AG09309 (cell line): Measurements from ENCODE around the gene RNF10.

ENCODE experiments used
- DNase-seq: peaks from one replicate; pipeline ENCODE4 v3.0.0-alpha.2; 2010; ENCODE audit warnings: low read depth
- H3K4me3 ChIP-seq: 2 replicates; pipeline ENCODE4 v1.5.1; 2011; ENCODE audit warnings: mild to moderate bottlenecking, low read depth, low read length, moderate library complexity; ENCODE audit not compliant: control insufficient read depth
- TF ChIP-seq, protein P1 (sequence below): IDR thresholded peaks from 2 replicates; pipeline ENCODE4 v1.5.1; 2011; ENCODE audit warnings: mild to moderate bottlenecking, low read depth, low read length, inconsistent platforms; ENCODE audit not compliant: insufficient read depth, control insufficient read depth; ENCODE audit errors: missing control alignments

RNF10 gene

GRCh38 chr12:120538281-120539156, 4.4 kb downstream of the RNF10 start:
- no peak overlapping the region for H3K4me3 ChIP-seq
- DNase-seq: peak; percentile 40
- TF ChIP-seq, protein P1, sequence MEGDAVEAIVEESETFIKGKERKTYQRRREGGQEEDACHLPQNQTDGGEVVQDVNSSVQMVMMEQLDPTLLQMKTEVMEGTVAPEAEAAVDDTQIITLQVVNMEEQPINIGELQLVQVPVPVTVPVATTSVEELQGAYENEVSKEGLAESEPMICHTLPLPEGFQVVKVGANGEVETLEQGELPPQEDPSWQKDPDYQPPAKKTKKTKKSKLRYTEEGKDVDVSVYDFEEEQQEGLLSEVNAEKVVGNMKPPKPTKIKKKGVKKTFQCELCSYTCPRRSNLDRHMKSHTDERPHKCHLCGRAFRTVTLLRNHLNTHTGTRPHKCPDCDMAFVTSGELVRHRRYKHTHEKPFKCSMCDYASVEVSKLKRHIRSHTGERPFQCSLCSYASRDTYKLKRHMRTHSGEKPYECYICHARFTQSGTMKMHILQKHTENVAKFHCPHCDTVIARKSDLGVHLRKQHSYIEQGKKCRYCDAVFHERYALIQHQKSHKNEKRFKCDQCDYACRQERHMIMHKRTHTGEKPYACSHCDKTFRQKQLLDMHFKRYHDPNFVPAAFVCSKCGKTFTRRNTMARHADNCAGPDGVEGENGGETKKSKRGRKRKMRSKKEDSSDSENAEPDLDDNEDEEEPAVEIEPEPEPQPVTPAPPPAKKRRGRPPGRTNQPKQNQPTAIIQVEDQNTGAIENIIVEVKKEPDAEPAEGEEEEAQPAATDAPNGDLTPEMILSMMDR: no peak

DNA sequence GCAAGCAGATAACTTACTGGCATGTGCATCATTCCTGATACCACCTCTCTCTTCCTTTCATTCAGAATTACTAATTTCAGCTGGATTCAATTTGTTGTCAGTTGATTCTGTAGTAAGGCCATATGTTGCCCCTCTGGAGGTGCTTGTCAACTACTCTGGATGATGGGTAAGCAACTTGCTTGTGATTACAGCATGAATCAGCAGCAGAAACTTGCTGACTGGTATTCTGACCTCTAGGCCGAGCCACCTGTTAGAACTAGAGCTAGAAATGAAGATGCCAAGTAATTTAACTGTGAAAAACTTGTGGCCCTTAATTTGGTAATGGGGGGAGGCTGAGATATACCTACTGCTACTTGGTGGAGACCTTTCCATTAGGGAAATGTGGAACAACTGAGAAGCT, 5.1 kb downstream of the RNF10 start:
- TF ChIP-seq, protein P1: no peak
- DNase-seq: no peak

GRCh38 chr12:120540445-120540844, 6.3 kb downstream of the RNF10 start:
- DNase-seq: peak; percentile 63
- H3K4me3 ChIP-seq: no peak overlapping the region
- TF ChIP-seq, protein P1: no peak

More for the DNA sequence above, 5.1 kb downstream of the RNF10 start:
- no peak overlapping the region for H3K4me3 ChIP-seq

DNA sequence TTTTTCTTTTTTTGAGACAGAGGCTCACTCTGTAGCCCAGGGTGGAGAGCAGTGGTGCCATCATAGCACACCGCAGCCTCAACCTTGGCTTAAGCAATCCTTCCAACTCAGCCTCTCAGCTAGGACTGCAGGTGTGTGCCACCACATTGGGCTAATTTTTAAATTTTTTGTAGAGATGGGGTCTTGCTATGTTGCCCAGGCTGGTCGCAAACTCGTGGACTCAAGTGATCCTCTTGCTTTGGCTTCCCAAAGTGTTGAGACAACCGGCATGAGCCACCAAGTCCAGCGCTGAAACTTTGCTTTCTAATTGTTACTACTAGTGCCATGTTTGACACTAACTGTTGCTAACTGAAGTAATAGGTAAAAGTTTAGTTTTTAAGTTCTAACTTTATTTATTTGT, 8.0 kb downstream of the RNF10 start:
- H3K4me3 ChIP-seq: no peak overlapping the region
- no peak for DNase-seq
- TF ChIP-seq, protein P1: no peak

GRCh38 chr12:120544691-120545090, 10.5 kb downstream of the RNF10 start:
- no peak overlapping the region for H3K4me3 ChIP-seq
- TF ChIP-seq, protein P1: no peak
- no peak for DNase-seq

DNA sequence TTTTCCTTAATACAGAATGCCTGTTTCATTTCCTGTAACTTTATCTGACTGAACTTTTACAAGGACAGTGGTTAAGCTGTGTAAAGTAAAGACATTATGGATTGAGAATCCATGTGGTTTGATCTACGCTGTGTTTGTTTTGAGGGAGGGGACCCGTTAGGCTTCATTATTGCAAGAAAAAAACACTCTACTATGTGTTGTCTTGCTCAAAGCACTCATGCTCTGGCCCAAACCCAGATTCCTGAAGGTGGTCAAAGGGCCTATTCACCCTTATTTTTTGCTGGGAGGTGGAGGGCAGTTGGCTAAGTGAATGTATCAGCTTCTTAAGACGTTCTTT, 11.9 kb downstream of the RNF10 start:
- H3K4me3 ChIP-seq: no peak overlapping the region
- TF ChIP-seq, protein P1: no peak
- DNase-seq: no peak

DNA sequence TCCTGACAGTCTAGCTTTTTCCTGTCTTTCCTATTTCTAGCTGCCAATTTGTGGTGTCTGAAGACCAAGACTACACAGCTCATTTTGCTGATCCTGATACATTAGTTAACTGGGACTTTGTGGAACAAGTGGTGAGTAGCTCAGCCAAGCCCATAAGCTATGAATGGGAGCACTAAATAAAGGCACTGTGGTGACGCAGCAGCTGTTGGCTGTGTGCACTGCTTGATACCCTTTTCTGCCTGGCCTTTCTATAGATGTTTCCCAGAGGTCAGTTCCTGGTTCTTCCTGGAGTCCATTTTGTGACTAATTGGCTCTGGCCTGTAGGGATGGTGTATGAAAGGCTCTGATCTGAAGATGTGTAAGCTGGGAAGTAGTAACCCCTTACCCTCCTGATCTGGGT, 20.5 kb downstream of the RNF10 start:
- H3K4me3 ChIP-seq: no peak overlapping the region
- TF ChIP-seq, protein P1: no peak
- DNase-seq: no peak
